Measurements from ENCODE around the gene L1TD1.
"Not testable (repeated sequence)": the region's sequence is repeated elsewhere in the genome, so short reads cannot be mapped to it uniquely, and the experiment has no call there.

Gene L1TD1

GRCh38 chr1:62233926-62234450, 39.3 kb downstream of the L1TD1 start:
- intact Hi-C loops (cut with micrococcal nuclease), result no loop called here
- H3K36me3 Mint-ChIP-seq (ENCODE audit: low read depth), result no peaks in the 10 kb centered on the region
- no peak overlapping the region for H3K4me3 Mint-ChIP-seq
- no peaks in the 10 kb centered on the region for H3K9me3 Mint-ChIP-seq
- peaks cover 6% of the 10 kb centered on the region for H3K4me1 Mint-ChIP-seq (ENCODE audit: low read depth)
- H3K27ac Mint-ChIP-seq, result no peak overlapping the region
- H3K27me3 Mint-ChIP-seq, result no peaks in the 10 kb centered on the region

GRCh38 chr1:62234688-62235087, 40.0 kb downstream of the L1TD1 start:
- no peaks in the 10 kb centered on the region for H3K27me3 Mint-ChIP-seq
- no peaks in the 10 kb centered on the region for H3K36me3 Mint-ChIP-seq (ENCODE audit: low read depth)
- peaks cover 6% of the 10 kb centered on the region for H3K4me1 Mint-ChIP-seq (ENCODE audit: low read depth)
- H3K27ac Mint-ChIP-seq, result no peak overlapping the region
- intact Hi-C loops (cut with micrococcal nuclease), result no loop called here
- no peaks in the 10 kb centered on the region for H3K9me3 Mint-ChIP-seq
- no peak overlapping the region for H3K4me3 Mint-ChIP-seq

DNA sequence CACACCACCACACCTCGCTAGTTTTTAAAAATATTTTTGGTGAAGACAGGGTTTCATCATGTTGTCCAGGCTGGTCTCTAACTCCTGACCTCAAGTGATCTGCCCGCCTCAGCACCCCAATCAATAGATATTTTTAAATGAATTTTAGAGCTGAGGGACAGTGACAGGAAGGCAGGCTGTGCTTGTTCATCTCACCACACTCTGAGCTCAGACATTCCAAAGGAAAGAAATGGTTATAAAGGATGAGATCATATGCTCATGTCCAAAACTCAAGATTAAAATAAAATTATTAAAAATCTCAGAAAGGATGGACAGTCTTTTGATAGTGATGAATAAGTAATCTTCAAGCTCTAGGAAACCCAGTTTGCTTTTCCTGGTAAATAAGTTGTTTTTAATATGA, 40.9 kb downstream of the L1TD1 start:
- intact Hi-C loops (cut with micrococcal nuclease), result no loop called here
- Mint-ChIP-seq H3K4me3 (no peak overlapping the region), H3K36me3 (ENCODE audit: low read depth) (no peaks in the 10 kb centered on the region), H3K27me3 (no peaks in the 10 kb centered on the region), H3K27ac (no peak overlapping the region), H3K9me3 (no peaks in the 10 kb centered on the region), H3K4me1 (ENCODE audit: low read depth) (peaks cover 6% of the 10 kb centered on the region)

DNA sequence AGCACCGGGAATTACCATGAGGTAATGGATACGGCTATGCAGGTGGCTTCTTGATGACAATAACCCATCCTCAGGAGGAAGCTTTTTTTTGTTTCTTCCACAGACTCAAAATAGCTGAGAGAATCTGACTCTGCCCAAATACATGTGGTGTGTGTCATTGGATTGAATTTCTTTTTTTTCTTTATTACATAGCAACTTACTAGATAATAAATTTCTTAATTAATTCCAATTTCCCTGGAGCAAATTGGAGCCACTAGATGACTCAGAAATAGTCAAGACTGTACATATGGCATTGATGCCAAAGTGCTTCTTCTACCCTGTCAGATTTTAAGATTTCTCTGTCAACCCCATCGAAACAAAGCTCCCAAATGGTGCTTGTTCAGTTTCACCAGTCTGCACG, 42.7 kb downstream of the L1TD1 start:
- no peaks in the 10 kb centered on the region for H3K9me3 Mint-ChIP-seq
- H3K4me3 Mint-ChIP-seq, result no peak overlapping the region
- H3K27ac Mint-ChIP-seq, result no peak overlapping the region
- no peaks in the 10 kb centered on the region for H3K27me3 Mint-ChIP-seq
- intact Hi-C loops (cut with micrococcal nuclease), result no loop called here
- H3K36me3 Mint-ChIP-seq (ENCODE audit: low read depth), result no peaks in the 10 kb centered on the region
- H3K4me1 Mint-ChIP-seq (ENCODE audit: low read depth), result peaks cover 6% of the 10 kb centered on the region

GRCh38 chr1:62237950-62238374, 43.3 kb downstream of the L1TD1 start:
- no peaks in the 10 kb centered on the region for H3K9me3 Mint-ChIP-seq
- peaks cover 3% of the 10 kb centered on the region for H3K4me1 Mint-ChIP-seq (ENCODE audit: low read depth)
- H3K4me3 Mint-ChIP-seq, result no peak overlapping the region
- H3K36me3 Mint-ChIP-seq (ENCODE audit: low read depth), result no peaks in the 10 kb centered on the region
- H3K27me3 Mint-ChIP-seq, result peaks cover under 1% of the 10 kb centered on the region
- no peak overlapping the region for H3K27ac Mint-ChIP-seq
- intact Hi-C loops (cut with micrococcal nuclease), result no loop called here

GRCh38 chr1:62238507-62238906, 43.9 kb downstream of the L1TD1 start:
- H3K27ac Mint-ChIP-seq, result no peak overlapping the region
- H3K4me3 Mint-ChIP-seq, result no peak overlapping the region
- no peaks in the 10 kb centered on the region for H3K4me1 Mint-ChIP-seq (ENCODE audit: low read depth)
- H3K27me3 Mint-ChIP-seq, result peaks cover 2% of the 10 kb centered on the region
- no peaks in the 10 kb centered on the region for H3K9me3 Mint-ChIP-seq
- intact Hi-C loops (cut with micrococcal nuclease), result no loop called here
- H3K36me3 Mint-ChIP-seq (ENCODE audit: low read depth), result no peaks in the 10 kb centered on the region

DNA sequence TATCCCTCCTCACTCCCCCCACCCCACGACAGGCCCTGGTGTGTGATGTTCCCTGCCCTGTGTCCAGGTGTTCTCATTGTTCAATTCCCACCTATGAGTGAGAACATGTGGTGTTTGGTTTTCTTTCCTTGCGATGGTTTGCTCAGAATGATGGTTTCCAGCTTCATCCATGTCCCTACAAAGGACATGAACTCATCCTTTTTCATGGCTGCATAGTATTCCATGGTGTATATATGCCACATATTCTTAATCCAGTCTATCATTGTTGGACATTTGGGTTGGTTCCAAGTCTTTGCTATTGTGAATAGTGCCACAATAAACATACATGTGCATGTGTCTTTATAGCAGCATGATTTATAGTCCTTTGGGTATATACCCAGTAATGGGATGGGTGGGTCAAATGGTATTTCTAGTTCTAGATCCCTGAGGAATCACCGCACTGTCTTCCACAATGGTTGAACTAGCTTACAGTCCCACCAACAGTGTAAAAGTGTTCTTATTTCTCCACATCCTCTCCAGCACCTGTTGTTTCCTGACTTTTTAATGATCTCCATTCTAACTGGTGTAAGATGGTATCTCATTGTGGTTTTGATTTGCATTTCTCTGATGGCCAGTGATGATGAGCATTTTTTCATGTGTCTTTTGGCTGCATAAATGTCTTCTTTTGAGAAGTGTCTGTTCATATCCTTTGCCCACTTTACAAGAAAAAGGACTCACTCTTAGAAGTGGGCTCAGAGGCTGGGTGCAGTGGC, 45.2 kb downstream of the L1TD1 start:
- intact Hi-C loops (cut with micrococcal nuclease); H3K27ac Mint-ChIP-seq; H3K4me3 Mint-ChIP-seq; H3K9me3 Mint-ChIP-seq; H3K27me3 Mint-ChIP-seq; H3K4me1 Mint-ChIP-seq (ENCODE audit: low read depth); H3K36me3 Mint-ChIP-seq (ENCODE audit: low read depth): not testable (repeated sequence)

GRCh38 chr1:62240651-62241370, 46.2 kb downstream of the L1TD1 start:
- H3K36me3 Mint-ChIP-seq (ENCODE audit: low read depth), result no peaks in the 10 kb centered on the region
- no peak overlapping the region for H3K4me3 Mint-ChIP-seq
- no peaks in the 10 kb centered on the region for H3K4me1 Mint-ChIP-seq (ENCODE audit: low read depth)
- peaks cover 2% of the 10 kb centered on the region for H3K27me3 Mint-ChIP-seq
- H3K9me3 Mint-ChIP-seq, result peaks cover 8% of the 10 kb centered on the region
- intact Hi-C loops (cut with micrococcal nuclease), result no loop called here
- no peak overlapping the region for H3K27ac Mint-ChIP-seq

- no peaks in the 10 kb centered on the region for H3K4me1 Mint-ChIP-seq (ENCODE audit: low read depth)
- no peak overlapping the region for H3K27ac Mint-ChIP-seq
- peaks cover 8% of the 10 kb centered on the region for H3K9me3 Mint-ChIP-seq
- H3K27me3 Mint-ChIP-seq, result peaks cover 2% of the 10 kb centered on the region
- H3K4me3 Mint-ChIP-seq, result no peak overlapping the region
- intact Hi-C loops (cut with micrococcal nuclease), result no loop called here
- no peaks in the 10 kb centered on the region for H3K36me3 Mint-ChIP-seq (ENCODE audit: low read depth)
Observed at GRCh38 chr1:62241371-62242131, 46.9 kb downstream of the L1TD1 start.

GRCh38 chr1:62244380-62244779, 49.7 kb downstream of the L1TD1 start:
- H3K9me3 Mint-ChIP-seq; H3K36me3 Mint-ChIP-seq (ENCODE audit: low read depth); H3K27ac Mint-ChIP-seq; intact Hi-C loops (cut with micrococcal nuclease); H3K4me3 Mint-ChIP-seq; H3K4me1 Mint-ChIP-seq (ENCODE audit: low read depth); H3K27me3 Mint-ChIP-seq: not testable (repeated sequence)

DNA sequence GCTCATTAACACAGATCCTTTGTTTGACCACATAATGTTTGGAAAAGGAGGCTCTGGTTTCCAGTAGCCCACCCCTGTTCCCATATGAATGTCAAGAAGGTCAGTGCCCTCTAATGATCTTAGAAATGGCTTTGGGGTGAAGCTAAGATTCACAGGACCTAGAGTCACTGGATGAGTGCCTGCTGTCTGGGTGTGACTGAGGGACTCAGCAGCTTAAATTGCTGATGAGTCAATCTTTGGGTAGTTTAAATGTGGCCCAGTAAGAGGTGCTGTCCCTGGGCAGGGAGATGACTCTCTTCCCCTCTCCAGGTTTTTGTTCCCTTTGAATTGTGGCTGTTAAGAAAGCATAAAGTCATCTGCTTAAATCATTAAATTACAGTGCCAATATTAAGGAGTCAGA, 50.6 kb downstream of the L1TD1 start:
- no peaks in the 10 kb centered on the region for H3K36me3 Mint-ChIP-seq (ENCODE audit: low read depth)
- intact Hi-C loops (cut with micrococcal nuclease), result no loop called here
- H3K9me3 Mint-ChIP-seq, result peaks cover 8% of the 10 kb centered on the region
- no peak overlapping the region for H3K4me3 Mint-ChIP-seq
- H3K4me1 Mint-ChIP-seq (ENCODE audit: low read depth), result peaks cover 2% of the 10 kb centered on the region
- H3K27me3 Mint-ChIP-seq, result peaks cover 2% of the 10 kb centered on the region
- H3K27ac Mint-ChIP-seq, result no peak overlapping the region

GRCh38 chr1:62247391-62248168, 52.9 kb downstream of the L1TD1 start:
- Mint-ChIP-seq H3K9me3 (peaks cover 8% of the 10 kb centered on the region), H3K4me3 (no peak overlapping the region), H3K4me1 (ENCODE audit: low read depth) (peaks cover 5% of the 10 kb centered on the region), H3K27ac (no peak overlapping the region), H3K27me3 (peaks cover 2% of the 10 kb centered on the region), H3K36me3 (ENCODE audit: low read depth) (no peaks in the 10 kb centered on the region)
- intact Hi-C loops (cut with micrococcal nuclease), result no loop called here

GRCh38 chr1:62250126-62250726, 55.6 kb downstream of the L1TD1 start:
- no peaks in the 10 kb centered on the region for H3K36me3 Mint-ChIP-seq (ENCODE audit: low read depth)
- H3K27ac Mint-ChIP-seq, result no peak overlapping the region
- H3K27me3 Mint-ChIP-seq, result no peaks in the 10 kb centered on the region
- peaks cover 5% of the 10 kb centered on the region for H3K4me1 Mint-ChIP-seq (ENCODE audit: low read depth)
- H3K9me3 Mint-ChIP-seq, result no peaks in the 10 kb centered on the region
- intact Hi-C loops (cut with micrococcal nuclease), result no loop called here
- H3K4me3 Mint-ChIP-seq, result no peak overlapping the region

Measured in dendritic cell treated with granulocyte-macrophage colony-stimulating factor and Interleukin-4, amounts not matched to agents 40 ng/mL and 50 ng/mL, for 4 days (primary cell).